H9 (cell line): Measurements from ENCODE around the gene CELF4. TPM values are rescaled to one million over a fixed set of nuclear protein-coding genes. Genes with fewer than 3 reads are reported as not detected.

Experiments
- DNase-seq: peaks from one replicate; pipeline ENCODE4 v3.0.0-alpha.2; 2017
- H2AFZ ChIP-seq: one replicate; pipeline ENCODE4 v1.6.1; 2013; ENCODE audit warnings: mild to moderate bottlenecking, low read length, control low read depth, moderate library complexity
- H2AK5ac ChIP-seq: 2 replicates; pipeline ENCODE4 v1.6.1; 2013; ENCODE audit warnings: low read length, control low read depth, mixed read lengths; ENCODE audit not compliant: insufficient read length
- H2BK120ac ChIP-seq: one replicate; pipeline ENCODE4 v1.6.1; 2013; ENCODE audit warnings: low read depth, mild to moderate bottlenecking, low read length, control low read depth, inconsistent platforms; ENCODE audit not compliant: poor library complexity, severe bottlenecking
- H2BK12ac ChIP-seq: 2 replicates; pipeline ENCODE4 v1.6.1; 2013; ENCODE audit warnings: low read length, control low read depth, mixed read lengths, low read depth; ENCODE audit not compliant: insufficient read length
- H2BK15ac ChIP-seq: 2 replicates; pipeline ENCODE4 v1.6.1; 2013; ENCODE audit warnings: low read depth, low read length, control low read depth
- H2BK20ac ChIP-seq: one replicate; pipeline ENCODE4 v1.6.1; 2013; ENCODE audit warnings: low read depth, mild to moderate bottlenecking, low read length, control low read depth, inconsistent platforms; ENCODE audit not compliant: poor library complexity, severe bottlenecking
- H2BK5ac ChIP-seq: 2 replicates; pipeline ENCODE4 v1.6.1; 2013; ENCODE audit warnings: low read length, control low read depth, mixed read lengths; ENCODE audit not compliant: insufficient read length
- H3K14ac ChIP-seq: 2 replicates; pipeline ENCODE4 v1.6.1; 2013; ENCODE audit warnings: low read length, control low read depth; ENCODE audit not compliant: insufficient read depth
- H3K18ac ChIP-seq: 2 replicates; pipeline ENCODE4 v1.6.1; 2013; ENCODE audit warnings: low read depth, mild to moderate bottlenecking, mixed read lengths, low read length, control low read depth; ENCODE audit not compliant: insufficient read length
- H3K23ac ChIP-seq: 2 replicates; pipeline ENCODE4 v1.6.1; 2013; ENCODE audit warnings: low read length, control low read depth, mixed read lengths, low read depth; ENCODE audit not compliant: insufficient read length
- H3K23me2 ChIP-seq: 2 replicates; pipeline ENCODE4 v1.6.1; 2013; ENCODE audit warnings: low read depth, mild to moderate bottlenecking, mixed read lengths, low read length, control low read depth; ENCODE audit not compliant: insufficient read length, poor library complexity, severe bottlenecking
- H3K27ac ChIP-seq: 2 replicates; pipeline ENCODE4 v1.5.1; 2013; ENCODE audit warnings: low read length, control low read depth, mixed read lengths, low read depth; ENCODE audit not compliant: insufficient read length
- H3K27me3 ChIP-seq: 2 replicates; pipeline ENCODE4 v1.6.1; 2013; ENCODE audit warnings: low read length, control low read depth, inconsistent platforms; ENCODE audit not compliant: insufficient read depth
- H3K4ac ChIP-seq: 2 replicates; pipeline ENCODE4 v1.6.1; 2013; ENCODE audit warnings: low read depth, mild to moderate bottlenecking, control low read depth, inconsistent platforms, low read length, moderate library complexity
- H3K4me1 ChIP-seq: 2 replicates; pipeline ENCODE4 v1.6.1; 2013; ENCODE audit warnings: low read length, control low read depth, inconsistent platforms; ENCODE audit not compliant: insufficient read depth
- H3K4me2 ChIP-seq: 2 replicates; pipeline ENCODE4 v1.6.1; 2013; ENCODE audit warnings: low read length, control low read depth, mixed read lengths; ENCODE audit not compliant: insufficient read length, insufficient read depth
- H3K56ac ChIP-seq: 2 replicates; pipeline ENCODE4 v1.6.1; 2013; ENCODE audit warnings: low read depth, mild to moderate bottlenecking, mixed read lengths, low read length, control low read depth; ENCODE audit not compliant: insufficient read length
- H3K79me1 ChIP-seq: 2 replicates; pipeline ENCODE4 v1.6.1; 2013; ENCODE audit warnings: low read depth, mild to moderate bottlenecking, moderate library complexity, low read length, control low read depth, inconsistent platforms; ENCODE audit not compliant: insufficient read depth, poor library complexity, severe bottlenecking
- H3K79me2 ChIP-seq: 2 replicates; pipeline ENCODE4 v1.6.1; 2013; ENCODE audit warnings: low read length, control low read depth, inconsistent platforms; ENCODE audit not compliant: insufficient read depth
- H3K9ac ChIP-seq: 2 replicates; pipeline ENCODE4 v1.6.1; 2013; ENCODE audit warnings: low read length, control low read depth, mixed read lengths; ENCODE audit not compliant: insufficient read length; ENCODE audit errors: extremely low read depth
- H3K9me3 ChIP-seq: one replicate; pipeline ENCODE4 v1.6.1; 2013; ENCODE audit warnings: low read depth, low read length, inconsistent platforms; ENCODE audit not compliant: control insufficient read depth
- H3T11ph ChIP-seq: one replicate; pipeline ENCODE4 v1.6.1; 2013; ENCODE audit warnings: mild to moderate bottlenecking, low read length, control low read depth, inconsistent platforms
- H4K20me1 ChIP-seq: one replicate; pipeline ENCODE4 v1.6.1; 2013; ENCODE audit not compliant: control insufficient read depth, insufficient read length, insufficient read depth
- H4K5ac ChIP-seq: 2 replicates; pipeline ENCODE4 v1.6.1; 2013; ENCODE audit warnings: low read depth, mild to moderate bottlenecking, mixed read lengths, low read length, control low read depth; ENCODE audit not compliant: insufficient read length
- H4K8ac ChIP-seq: replicated peaks from 2 replicates; pipeline ENCODE4 v1.6.1; 2013; ENCODE audit warnings: low read length, control low read depth, mixed read lengths, low read depth; ENCODE audit not compliant: insufficient read length
- H4K91ac ChIP-seq: 2 replicates; pipeline ENCODE4 v1.6.1; 2013; ENCODE audit warnings: low read depth, mild to moderate bottlenecking, moderate library complexity, mixed read lengths, low read length, control low read depth; ENCODE audit not compliant: insufficient read length
- H3K27ac Mint-ChIP-seq, 3 experiments: 2 replicates in 2 of 3; 3 replicates in 1 of 3; pipeline ENCODE4 v1.8.0; 2020 to 2021; ENCODE audit warnings: mixed read lengths in 3 of 3, mild to moderate bottlenecking in 1 of 3, moderate library complexity in 1 of 3
- H3K27me3 Mint-ChIP-seq: 2 replicates; pipeline ENCODE4 v1.8.0; 2021; ENCODE audit warnings: low read depth, mild to moderate bottlenecking, moderate library complexity, mixed read lengths
- H3K36me3 Mint-ChIP-seq, 3 experiments: 2 replicates in 2 of 3; 3 replicates in 1 of 3; pipeline ENCODE4 v1.8.0; 2020 to 2021; ENCODE audit warnings: low read depth in 3 of 3, mixed read lengths in 3 of 3; ENCODE audit not compliant: insufficient read depth in 1 of 3
- H3K4me1 Mint-ChIP-seq, 2 experiments: 2 replicates each; pipeline ENCODE4 v1.8.0; 2020; ENCODE audit warnings: mixed read lengths in 2 of 2
- H3K4me3 Mint-ChIP-seq, 2 experiments: 2 replicates in 1 of 2; 3 replicates in 1 of 2; pipeline ENCODE4 v1.8.0; 2020 to 2021; ENCODE audit warnings: mild to moderate bottlenecking in 2 of 2, mixed read lengths in 2 of 2, moderate library complexity in 1 of 2
- H3K9me3 Mint-ChIP-seq, 2 experiments: 2 replicates in 1 of 2; 3 replicates in 1 of 2; pipeline ENCODE4 v1.8.0; 2020; ENCODE audit warnings: mild to moderate bottlenecking in 2 of 2, mixed read lengths in 2 of 2, moderate library complexity in 1 of 2
- CTCF ChIP-seq: fragments of 200-600 bp; sonication (generic); conservative IDR thresholded peaks from 3 replicates; pipeline ENCODE4 v1.8.0; 2021; ENCODE audit warnings: antibody characterized with exemption, mild to moderate bottlenecking
- WGBS: extraction: QIAGEN DNeasy Blood & Tissue Kit; methylation state at CpG from one replicate; pipeline ENCODE4 v1.1.7; 2013; ENCODE audit warnings: missing lambda C conversion rate, low lambda C conversion rate, mixed read lengths; ENCODE audit not compliant: insufficient read length; ENCODE audit errors: extremely low coverage; 5-methylcytosine and 5-hydroxymethylcytosine counted together
- total RNA-seq: library from RNA; stranded (reverse); gene quantifications from 2 replicates; pipeline ENCODE4 v1.2.1, GENCODE V29; 2021

The CELF4 gene
- total RNA-seq, 1 experiment from 2014 or later = 1.1 TPM

- no peak overlapping the region for H3K9ac ChIP-seq
- no peak for DNase-seq
- Mint-ChIP-seq H3K9me3 (no peaks in the 10 kb centered on the region), H3K36me3 (no peaks in the 10 kb centered on the region), H3K27me3 (peaks cover 52% of the 10 kb centered on the region), H3K27ac (no peak overlapping the region), H3K4me1 (peaks cover 27 to 33% of the 10 kb centered on the region in 2 experiments), H3K4me3 (no peak overlapping the region)
- peaks cover 7% of the 10 kb centered on the region; the same call in 1 of the 2 replicates for H3K4me1 ChIP-seq
- no peaks in the 10 kb centered on the region for H3K79me1 ChIP-seq
- H2BK5ac ChIP-seq = no peak overlapping the region
- H3K27me3 ChIP-seq = peaks cover 8% of the 10 kb centered on the region; the same call in 1 of the 2 replicates
- no peak overlapping the region for H3K18ac ChIP-seq
- no peak overlapping the region for H4K91ac ChIP-seq
- WGBS = no CpG with 5 or more reads among the region's 19 CpGs
- H2BK120ac ChIP-seq = no peak overlapping the region
- no peak overlapping the region for H3K23ac ChIP-seq
- H2BK20ac ChIP-seq = no peak overlapping the region
- no peaks in the 10 kb centered on the region for H3K79me2 ChIP-seq
- H3K4me2 ChIP-seq = no peak overlapping the region
- H4K8ac ChIP-seq = no peak overlapping the region
- H3K4ac ChIP-seq = no peak overlapping the region
- no peak overlapping the region for H2AFZ ChIP-seq
- no peak overlapping the region for H3K14ac ChIP-seq
- H3K9me3 ChIP-seq = no peaks in the 10 kb centered on the region
- no peak overlapping the region for H3K56ac ChIP-seq
- no peak for TF ChIP-seq CTCF
- H3K23me2 ChIP-seq = peaks cover 2% of the 10 kb centered on the region
- H2BK15ac ChIP-seq = no peak overlapping the region
- no peak overlapping the region for H2AK5ac ChIP-seq
- no peak overlapping the region for H2BK12ac ChIP-seq
- no peak overlapping the region for H3T11ph ChIP-seq
- H3K27ac ChIP-seq = no peak overlapping the region
- H4K20me1 ChIP-seq = peaks cover 2% of the 10 kb centered on the region
- H4K5ac ChIP-seq = no peak overlapping the region
These were observed 43.8 kb downstream of the CELF4 start for GRCh38 chr18:37521510-37522465.
